ENCODE data around the gene TRPV3. TPM values are rescaled to one million over a fixed set of nuclear protein-coding genes. Genes with fewer than 3 reads are reported as not detected.

Gene TRPV3
- total and polyA plus RNA-seq, 2 donors (not counting 3 experiments of a cell fraction or from before 2014, with no cell fraction given) = 0.01 TPM; not detected in 1

GRCh38 chr17:3573246-3574100, 15.9 kb upstream of the TRPV3 start:
- Histone ChIP-seq H3K27ac (ENCODE audit: insufficient read depth, low read depth, low read length) (no peak overlapping the region), H3K27me3 (ENCODE audit: control insufficient read depth in 2 of 2, insufficient read depth in 2 of 2, low read length in 2 of 2) (no peaks in the 10 kb centered on the region), H3K9me3 (replicated peaks; ENCODE audit: control insufficient read depth, insufficient read depth, low read length) (no peaks in the 10 kb centered on the region), H3K4me3 (replicated peaks in 1 of 3; ENCODE audit: insufficient read depth in 1 of 3, low read depth in 1 of 3, low read length in 3 of 3) (no peak overlapping the region), H3K9me1 (replicated peaks; ENCODE audit: control insufficient read depth, extremely low read depth, insufficient read depth, low read length) (no peaks in the 10 kb centered on the region), H3K79me2 (ENCODE audit: control insufficient read depth, insufficient read depth, low read length) (no peaks in the 10 kb centered on the region), H3K4me2 (ENCODE audit: insufficient read depth, low read length) (no peak overlapping the region), H3K4me1 (ENCODE audit: control insufficient read depth, extremely low read depth, insufficient read depth, low read length) (no peaks in the 10 kb centered on the region), H4K20me1 (replicated peaks; ENCODE audit: control insufficient read depth, extremely low read depth, insufficient read depth, low read length) (no peaks in the 10 kb centered on the region), H3K36me3 (ENCODE audit: control insufficient read depth in 2 of 2, extremely low read depth in 1 of 2, insufficient read depth in 2 of 2, low read length in 2 of 2) (peaks cover 0 to 1% of the 10 kb centered on the region in 2 experiments), H2AFZ (ENCODE audit: low read depth, low read length) (no peak overlapping the region), H3K9ac (replicated peaks; ENCODE audit: extremely low read depth, insufficient read depth, low read length) (no peak overlapping the region)
- no TSS peak for BruUV-seq (replicated peaks)
- DNase-seq (ENCODE audit: low read depth, low spot score) (no peak), FAIRE-seq (no peak)
- TF ChIP-seq GATA2 (IDR thresholded peaks at IDR 0.05; ENCODE audit: insufficient read depth, insufficient read length, low read depth, low read length) = no peak
- TF ChIP-seq FOS (IDR thresholded peaks at IDR 0.05; ENCODE audit: borderline replicate concordance, insufficient read depth, low read length) = no peak
- no peak for TF ChIP-seq MAX (IDR thresholded peaks at IDR 0.05; ENCODE audit: insufficient read depth, insufficient read length)
- TF ChIP-seq EZH2 (IDR thresholded peaks at IDR 0.05; ENCODE audit: borderline replicate concordance, low read depth, low read length, severe bottlenecking) = no peak
- no peak for TF ChIP-seq POLR2A (IDR thresholded peaks at IDR 0.05; ENCODE audit: low read depth, low read length)
- TF ChIP-seq POLR2AphosphoS5 (IDR thresholded peaks at IDR 0.05; ENCODE audit: insufficient read depth, low read depth, low read length) = no peak
- TF ChIP-seq JUN (IDR thresholded peaks at IDR 0.05; ENCODE audit: borderline replicate concordance, insufficient read depth, insufficient read length, low read depth) = no peak
- TF ChIP-seq MYC (IDR thresholded peaks at IDR 0.05; ENCODE audit: low read depth, low read length) = no peak
- TF ChIP-seq, protein P1, sequence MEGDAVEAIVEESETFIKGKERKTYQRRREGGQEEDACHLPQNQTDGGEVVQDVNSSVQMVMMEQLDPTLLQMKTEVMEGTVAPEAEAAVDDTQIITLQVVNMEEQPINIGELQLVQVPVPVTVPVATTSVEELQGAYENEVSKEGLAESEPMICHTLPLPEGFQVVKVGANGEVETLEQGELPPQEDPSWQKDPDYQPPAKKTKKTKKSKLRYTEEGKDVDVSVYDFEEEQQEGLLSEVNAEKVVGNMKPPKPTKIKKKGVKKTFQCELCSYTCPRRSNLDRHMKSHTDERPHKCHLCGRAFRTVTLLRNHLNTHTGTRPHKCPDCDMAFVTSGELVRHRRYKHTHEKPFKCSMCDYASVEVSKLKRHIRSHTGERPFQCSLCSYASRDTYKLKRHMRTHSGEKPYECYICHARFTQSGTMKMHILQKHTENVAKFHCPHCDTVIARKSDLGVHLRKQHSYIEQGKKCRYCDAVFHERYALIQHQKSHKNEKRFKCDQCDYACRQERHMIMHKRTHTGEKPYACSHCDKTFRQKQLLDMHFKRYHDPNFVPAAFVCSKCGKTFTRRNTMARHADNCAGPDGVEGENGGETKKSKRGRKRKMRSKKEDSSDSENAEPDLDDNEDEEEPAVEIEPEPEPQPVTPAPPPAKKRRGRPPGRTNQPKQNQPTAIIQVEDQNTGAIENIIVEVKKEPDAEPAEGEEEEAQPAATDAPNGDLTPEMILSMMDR (IDR thresholded peaks at IDR 0.05; ENCODE audit: extremely low read depth in 1 of 2, insufficient read depth in 1 of 2, low read depth in 1 of 2, low read length in 2 of 2) = no peak
- intact Hi-C loops (cut with micrococcal nuclease) = no loop called here
- dilution Hi-C loops (cut with MboI; ENCODE audit: extremely low pct_ligation_motif_present, low sequenced_read_pairs) = no loop called here
- CTCF ChIA-PET = no interaction called here
- POLR2A ChIA-PET = no interaction called here

Measured in endothelial cell of umbilical vein (primary cell).